GM21423 (cell line): ENCODE data around the gene ASAP2.
"Not testable (repeated sequence)": the region's sequence is repeated elsewhere in the genome, so short reads cannot be mapped to it uniquely, and the experiment has no call there.

Experiments used
- ATAC-seq: cut with Tn5 transposase; IDR thresholded peaks from one replicate; pipeline ENCODE4 v1.9.1; 2021; ENCODE audit warnings: mild to moderate bottlenecking, moderate library complexity; ENCODE audit not compliant: unreplicated experiment

ASAP2 gene

DNA sequence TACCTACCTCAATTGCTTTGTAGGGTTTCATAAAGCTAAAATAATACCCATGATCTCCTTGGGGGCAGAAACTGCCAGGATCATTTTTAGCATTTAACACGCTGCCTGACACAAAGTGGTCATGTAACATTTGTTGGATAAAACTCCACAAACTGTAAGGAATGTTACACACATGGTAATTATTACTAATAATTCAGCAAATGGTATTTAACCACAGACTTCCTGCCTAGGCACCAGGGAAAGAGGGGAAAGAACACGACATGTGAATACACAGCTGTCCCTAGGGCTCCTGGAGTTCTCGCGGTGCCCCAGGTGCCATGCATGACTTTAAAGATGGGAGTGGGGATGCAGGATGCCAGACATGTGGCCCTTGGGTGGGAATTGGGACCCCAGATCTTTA, 43.5 kb downstream of the ASAP2 start:
- ATAC-seq = no peak

DNA sequence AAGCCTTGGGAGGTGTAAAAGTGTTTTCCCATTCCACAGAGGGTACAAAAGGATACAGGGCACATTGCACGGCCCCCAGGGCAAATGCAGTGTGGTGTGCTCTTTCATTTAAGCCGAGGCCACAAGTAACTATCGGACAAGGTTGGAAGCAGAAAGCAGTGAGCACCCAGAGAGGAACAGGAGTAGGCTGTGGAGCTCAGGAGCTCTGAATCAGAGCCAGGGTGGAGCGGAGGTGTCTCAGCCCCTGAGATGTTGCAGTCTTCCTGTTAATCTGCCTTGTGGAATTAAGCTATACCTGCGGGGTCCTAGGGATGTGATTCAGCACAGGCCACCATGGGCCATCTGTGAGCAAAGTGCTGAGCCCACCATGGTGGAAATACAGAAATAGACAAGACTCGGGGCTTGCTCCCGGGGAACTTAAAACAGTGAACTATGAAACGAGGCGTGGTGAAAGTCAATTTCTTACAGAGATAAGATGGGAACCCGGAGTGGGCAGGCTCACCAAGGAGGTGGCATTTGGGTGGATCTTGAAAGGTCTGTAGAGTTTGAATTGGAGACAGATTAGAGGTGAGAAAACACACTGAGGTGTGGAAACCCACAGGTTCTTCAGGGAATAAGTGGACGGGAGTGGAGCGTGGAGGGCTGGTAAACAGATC, 44.0 kb downstream of the ASAP2 start:
- ATAC-seq = no peak

DNA sequence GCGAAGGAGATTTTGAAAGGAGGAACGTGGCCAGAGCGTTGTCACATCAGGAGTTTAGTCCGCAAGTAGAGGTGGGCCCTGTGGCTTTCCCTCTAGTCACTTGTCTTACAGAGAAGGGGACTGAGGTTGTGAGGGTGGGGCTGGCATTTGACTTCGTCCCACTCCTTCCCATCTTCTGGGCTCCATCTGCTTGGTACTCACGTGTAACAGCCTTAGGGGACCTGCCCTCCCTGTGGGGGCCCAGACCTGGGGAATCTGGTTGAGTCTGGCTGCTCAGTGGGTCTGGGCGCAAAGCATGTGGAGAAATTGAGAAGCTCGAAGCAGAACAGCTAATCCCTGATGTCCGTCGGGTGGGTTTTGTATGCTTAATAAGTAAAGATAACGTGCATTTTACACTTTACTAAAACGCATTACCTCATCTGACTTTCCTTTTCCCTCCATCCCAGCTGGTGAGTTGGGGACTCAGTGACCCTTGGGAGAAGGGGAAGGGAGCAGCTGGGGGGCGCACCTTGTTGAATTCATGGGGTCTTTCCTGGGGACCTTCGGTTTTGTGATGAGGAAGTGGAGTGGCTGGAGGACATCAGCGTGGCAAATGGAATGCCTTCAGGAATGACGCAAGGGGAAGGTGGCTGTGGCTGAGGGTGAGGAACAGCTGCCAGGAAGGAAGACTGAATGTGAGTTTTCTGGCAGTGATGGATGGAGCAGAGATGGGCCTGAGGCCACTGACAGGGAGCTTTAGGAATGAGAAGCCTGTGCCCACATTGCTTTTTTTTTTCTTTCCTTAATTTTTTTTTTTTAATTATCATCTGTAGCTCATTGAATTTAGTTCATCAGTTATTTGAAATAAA, 44.8 kb downstream of the ASAP2 start:
- no peak for ATAC-seq

DNA sequence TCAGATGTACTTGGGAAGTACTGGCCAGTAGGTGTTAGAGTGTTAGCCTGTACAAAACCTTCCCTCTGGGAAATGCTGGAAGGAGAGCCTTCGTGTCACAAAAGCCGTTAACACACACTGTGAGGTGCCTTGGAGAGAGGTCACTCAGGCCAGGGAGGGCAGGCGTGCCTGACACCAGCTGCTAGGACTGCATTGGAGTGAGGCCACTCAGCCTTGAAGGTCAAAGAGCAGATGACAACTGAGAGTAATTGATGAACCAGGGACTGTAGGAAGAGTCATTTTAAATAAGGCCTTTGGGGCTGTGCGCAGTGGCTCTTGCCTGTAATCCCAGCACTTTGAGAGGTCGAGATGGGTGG, 45.4 kb downstream of the ASAP2 start:
- ATAC-seq = no peak

DNA sequence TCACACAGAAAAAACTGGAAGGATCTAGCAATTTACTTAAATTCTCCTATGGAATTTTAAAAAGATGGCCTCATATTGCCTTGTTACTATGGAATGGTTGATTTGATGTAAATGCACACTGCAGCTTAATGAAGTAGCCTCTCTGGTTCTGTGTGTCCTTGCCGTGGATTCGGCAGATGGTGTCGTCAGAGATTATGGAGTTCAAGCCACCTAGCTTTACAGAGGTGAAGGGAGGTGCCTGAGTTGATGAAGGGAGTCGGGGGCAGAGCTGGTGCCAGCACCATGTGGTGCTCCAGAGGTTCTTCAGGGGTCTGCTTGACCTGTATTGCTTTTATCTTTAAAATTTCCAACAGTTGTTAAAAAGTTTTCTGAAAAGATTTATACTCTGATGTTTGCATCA, 48.8 kb downstream of the ASAP2 start:
- no peak for ATAC-seq

DNA sequence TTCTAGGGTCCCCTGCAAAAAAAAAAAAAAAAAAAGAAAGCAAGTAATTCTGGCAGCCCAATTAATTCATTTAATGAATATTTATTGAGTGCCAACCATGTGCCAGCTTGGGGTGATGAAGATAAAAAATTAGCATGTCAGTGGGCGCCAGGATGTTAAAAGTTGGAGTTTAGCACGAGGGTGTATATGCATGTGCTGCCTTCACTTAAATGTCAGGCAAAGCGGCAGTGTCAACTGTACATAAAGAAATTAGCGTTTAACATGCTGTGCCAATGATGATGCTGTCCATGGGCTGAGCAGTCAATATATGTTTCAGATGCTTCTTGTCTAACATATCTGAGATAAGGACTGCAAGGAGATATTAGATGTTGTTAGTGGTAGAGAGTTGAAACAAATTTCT, 49.5 kb downstream of the ASAP2 start:
- no peak for ATAC-seq

DNA sequence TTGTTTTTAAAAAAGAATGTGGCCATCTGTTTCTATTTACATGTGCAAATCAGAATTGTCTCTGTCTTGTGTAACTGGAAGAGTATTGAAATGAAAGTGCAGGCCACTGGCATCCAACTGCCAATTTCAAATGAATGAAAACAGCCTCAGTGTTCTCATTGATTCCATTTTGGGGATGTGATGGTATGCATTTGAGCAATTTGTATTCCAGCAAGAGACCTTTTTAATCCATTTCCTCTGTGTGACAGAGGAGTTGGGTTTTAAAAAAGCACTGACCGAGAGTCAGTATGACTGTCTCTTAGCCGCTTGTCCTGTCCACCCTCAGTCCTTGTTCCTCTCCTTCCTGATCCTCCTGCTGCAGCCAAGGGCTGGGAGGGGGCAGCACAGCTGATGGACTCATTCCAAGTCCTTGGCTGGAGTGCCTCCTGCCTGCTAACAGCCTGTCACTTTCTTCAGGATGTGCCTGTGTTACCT, 50.0 kb downstream of the ASAP2 start:
- ATAC-seq = no peak

DNA sequence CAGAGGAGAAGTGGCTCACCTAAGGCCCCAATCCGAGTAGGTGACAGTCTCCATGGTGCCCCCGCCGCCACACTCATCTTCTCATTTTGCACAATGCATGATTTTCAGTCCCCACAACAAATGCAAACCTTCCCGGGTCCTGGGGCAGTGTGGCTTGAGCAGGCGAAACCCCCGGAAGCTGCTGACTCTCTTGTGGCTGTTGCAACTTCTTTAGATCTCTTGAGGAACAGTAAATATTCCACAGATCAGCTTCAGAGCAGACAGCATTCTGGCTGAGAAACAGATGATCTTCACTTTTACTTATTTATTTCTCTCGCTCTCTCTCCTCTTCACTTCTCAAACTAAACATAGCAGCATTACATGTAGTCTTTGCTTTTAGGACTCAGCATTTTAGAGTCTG, 51.9 kb downstream of the ASAP2 start:
- ATAC-seq = no peak

DNA sequence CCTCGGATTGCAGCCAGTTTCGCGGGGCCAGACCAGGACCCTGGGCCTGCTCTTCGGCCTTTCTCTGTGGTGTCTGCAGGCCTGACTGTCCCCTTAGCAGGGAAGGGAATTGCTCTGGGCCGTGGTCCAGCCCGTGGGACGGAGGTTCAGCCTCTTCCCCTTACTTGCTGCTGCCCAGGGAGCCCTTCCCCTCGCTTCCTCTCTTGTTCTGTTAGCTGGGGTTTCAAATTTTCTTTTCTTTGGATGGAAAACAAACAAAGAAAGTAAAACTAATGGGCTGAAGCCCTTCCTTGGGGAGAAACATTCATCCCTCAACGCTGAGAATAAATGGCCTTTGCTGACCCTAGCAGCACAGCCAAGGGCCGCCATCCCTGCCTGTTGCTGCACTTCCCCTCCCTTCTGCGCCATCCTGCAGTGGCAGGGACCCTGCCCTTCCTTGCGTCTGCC, 52.4 kb downstream of the ASAP2 start:
- ATAC-seq = no peak

DNA sequence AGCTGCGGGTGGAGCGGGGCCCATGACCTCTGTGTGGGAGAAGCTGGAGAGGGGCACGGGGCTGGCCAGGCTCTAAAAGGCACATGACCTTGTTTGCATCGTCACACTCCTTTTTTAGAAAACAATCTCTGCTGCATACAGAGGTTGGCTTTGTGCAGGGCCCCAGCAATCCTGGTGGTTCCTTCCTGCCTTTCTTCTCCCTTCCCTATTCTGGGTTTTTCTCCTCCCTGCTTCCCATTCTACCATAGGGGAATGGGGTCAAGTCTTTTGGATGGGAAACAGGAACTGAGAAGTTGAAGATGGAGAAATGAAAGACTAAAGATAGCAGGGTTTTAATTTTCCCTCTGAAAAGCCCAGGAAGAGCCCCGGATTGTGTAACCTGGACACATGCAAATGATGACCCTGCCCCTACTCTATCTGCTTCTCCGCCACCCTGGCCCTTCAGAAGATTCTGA, 53.9 kb downstream of the ASAP2 start:
- no peak for ATAC-seq

DNA sequence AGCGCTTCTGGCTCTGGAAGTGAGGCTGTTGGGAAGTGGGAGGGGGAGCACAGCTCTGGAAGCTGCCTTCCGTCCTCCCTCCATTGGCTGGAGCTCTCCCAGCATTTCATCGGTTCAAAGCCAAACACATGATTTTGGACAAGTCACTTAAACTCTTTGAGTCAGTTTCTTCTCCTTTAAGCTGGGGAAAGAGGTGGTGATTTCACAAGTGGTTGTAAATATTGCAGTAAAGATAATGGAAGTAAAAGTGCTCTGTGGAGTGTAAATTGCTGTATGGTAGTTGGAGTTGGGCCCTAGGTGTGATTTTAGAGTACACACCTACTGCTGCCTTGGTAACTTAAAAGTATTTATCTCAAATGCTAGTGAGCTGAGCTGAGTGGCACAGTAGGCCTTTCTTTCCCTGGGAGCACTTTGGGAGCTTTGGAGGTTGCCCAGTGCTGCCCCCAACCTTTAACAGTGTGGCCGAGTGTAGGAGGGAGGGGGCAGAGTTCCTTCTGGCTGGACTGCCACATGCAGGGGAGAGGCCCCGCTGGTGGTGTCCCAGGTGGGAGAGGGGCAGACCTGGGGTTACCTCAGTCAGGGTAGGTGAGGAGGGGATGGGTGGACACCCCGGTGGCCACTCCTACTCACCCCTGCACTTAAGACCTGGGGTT, 54.7 kb downstream of the ASAP2 start:
- ATAC-seq = no peak

DNA sequence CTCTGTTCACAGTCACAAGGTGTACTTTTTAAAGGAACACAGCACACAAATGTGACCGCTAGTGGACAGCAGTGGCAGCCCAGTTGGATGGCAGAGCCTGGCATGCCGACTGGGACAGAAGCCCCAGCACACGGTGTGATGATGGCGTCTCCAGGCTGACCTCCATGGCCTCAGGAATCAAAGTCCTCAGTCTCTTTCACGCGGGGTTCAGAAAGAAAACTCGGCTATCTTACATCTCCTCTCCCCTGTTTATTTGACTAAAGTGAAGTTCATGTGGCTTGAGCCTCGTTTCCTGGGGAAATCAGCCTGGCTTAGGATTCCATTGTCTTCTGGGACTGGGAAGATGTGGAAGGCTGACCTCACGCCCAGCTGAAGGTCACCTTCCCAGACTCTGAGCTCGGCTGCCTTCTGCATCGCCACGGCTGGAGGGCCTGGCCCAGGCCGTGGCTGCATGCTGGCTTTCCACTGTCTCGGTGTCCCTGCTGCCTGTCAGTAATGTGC, 56.1 kb downstream of the ASAP2 start:
- no peak for ATAC-seq

DNA sequence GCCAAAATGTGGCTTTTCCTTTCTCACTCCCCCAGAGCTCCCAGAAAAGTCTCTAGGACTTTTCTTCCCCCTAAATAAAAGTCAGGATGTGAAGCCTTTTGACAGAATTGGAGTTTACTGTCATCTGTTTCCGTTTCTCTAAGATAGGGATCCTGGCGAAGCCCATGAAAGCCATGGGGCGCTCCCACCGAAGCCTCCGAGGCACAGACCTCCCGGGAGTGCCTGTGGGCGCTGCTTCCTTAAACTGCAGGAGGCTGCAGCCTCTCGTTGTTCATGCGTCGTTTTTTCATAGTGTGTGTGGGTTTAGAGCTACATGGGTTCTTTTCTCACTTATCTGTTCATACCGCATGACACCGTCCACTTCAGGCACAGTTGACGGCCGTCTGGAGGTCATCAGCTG, 56.8 kb downstream of the ASAP2 start:
- ATAC-seq = no peak

DNA sequence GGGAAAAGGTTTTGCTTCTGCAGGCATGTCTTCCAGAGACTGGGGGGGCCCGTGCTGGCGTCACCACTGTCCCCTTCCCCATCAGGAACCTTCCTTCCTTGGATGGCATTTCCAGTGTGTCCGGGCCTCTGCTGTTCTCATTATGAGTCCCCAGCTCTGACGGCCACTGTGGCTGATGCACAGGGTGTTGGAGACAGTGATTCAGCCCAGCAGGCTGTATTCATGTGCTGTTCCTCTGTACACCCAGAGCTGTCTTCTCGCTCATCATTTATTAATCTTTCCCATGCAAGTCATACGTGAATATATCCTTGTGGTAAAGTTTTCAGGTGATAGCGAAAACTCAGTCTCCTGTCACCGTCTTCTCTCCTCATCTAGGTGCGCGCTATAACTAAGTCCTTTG, 57.7 kb downstream of the ASAP2 start:
- ATAC-seq = no peak

DNA sequence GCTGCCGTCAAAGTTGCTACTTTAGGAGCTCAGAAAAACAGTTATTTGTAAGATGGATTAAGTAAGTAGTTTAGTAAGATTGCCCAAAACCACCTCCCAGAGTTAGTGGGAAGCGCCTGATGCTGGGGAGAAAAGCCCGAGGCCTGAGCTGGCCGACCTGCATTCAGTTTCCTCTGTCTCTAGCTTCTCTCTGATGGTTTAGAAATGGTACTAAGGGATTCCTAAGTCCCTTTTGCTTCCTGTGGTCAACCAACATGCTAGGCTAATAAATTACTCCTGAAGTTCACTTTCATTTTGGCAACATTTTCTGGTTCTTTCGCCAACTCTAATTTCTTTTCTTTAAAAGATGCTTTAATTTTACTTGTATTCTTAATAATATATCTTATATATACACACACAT, 60.1 kb downstream of the ASAP2 start:
- no peak for ATAC-seq

DNA sequence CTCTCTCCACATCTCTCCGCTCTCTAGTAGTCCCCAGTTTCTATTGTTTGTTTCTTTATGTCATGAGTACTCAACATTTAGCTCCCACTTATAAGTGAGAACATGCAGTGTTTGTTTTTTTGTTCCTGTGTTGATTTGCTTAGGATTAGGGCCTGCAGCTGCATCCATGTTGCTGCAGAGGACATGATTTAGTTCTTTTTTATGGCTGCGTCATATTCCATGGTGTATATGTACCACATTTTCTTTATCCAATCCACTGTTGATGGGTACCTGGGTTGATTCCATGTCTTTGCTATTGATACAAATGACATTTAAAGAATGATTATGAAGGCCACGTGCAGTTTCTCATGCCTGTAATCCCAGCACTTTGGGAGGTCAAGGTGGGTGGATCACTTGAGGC, 60.7 kb downstream of the ASAP2 start:
- not testable (repeated sequence) for ATAC-seq

DNA sequence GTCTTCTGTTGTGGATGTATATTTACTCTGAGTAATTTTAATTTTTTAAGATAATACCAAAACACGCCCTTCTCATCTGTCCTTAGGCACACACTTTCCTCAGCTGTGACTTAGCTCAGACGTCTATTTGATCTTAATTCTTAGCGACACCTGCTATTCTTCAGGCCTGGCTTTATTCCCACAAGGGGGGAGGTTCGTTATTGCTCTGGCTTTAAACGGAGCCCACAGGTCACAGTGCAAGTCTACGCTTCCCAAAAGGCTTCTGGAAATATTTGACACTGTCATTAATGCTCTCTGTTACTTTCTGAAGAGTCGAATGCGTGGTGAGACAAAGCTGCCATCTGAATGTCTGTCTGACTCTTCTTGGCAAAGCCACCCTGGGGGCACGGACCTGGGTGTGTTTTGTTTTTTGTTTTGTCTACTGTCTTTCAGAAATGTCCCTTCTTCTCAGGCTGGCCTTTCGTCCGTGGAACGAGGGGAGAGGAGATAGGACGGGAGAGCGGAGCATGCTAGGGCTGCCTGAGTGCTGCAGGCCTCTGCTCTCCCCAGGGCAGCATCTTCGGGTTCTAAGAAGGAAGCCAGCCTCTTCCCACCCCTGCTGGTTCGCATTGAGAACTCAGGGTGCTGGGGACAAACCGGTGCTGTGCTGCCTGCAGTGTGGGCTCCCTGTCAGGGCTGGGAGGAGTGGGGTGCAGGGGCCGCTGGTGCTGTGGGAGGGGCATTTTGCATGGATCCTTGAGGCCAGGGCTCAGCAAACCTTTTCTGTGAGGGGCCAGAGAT, 61.9 kb downstream of the ASAP2 start:
- ATAC-seq = no peak

DNA sequence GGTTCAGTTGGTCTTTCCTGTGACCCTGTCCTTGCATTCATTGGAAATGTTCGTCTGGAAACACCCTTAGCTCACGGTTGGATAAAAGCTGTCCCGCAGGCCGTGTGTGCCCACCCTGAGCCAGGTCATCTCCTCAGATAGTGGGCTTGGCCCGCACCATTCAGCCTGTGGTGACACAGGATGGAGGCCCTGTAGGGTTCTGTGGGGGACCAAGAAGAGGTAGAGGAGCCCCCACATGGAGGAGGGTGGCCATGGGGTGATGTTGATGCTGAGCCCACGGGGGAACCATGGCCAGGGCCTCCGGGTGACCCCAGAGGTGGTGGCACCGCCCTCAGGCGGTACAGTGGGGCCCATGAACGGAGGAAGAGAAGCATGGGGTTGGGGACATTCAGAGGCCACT, 62.7 kb downstream of the ASAP2 start:
- no peak for ATAC-seq

DNA sequence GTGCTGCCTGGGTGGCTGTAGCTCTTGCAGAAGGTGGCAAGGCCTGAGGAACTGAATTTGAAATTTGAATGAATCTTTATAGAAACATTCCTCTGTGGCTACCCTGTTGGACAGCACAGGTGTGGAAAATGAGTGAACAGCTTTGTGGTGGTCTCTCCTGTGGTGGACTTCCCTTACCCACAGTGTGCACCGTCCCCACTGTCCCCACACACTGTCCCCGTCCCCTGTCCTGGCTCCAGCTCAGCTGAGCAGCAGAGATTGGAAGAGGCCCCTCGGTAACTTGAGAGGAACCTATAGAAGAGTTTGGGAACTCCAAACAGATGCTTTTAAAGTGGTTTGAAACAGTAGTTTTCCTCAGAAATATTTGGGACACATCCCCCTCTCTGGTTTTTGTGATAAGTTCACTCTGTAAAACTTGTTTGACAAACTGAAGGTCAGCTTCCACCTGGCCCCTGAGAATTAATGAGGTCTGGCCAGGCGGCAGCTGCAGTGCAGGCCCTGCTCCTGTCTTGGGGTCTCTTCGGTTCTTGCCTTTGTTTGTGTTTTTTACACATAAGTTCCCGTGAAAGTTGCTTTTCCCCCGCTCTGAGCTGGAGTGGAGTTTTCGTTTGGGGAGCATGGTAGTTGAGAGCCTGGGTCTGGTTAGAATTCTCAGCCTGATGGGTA, 63.2 kb downstream of the ASAP2 start:
- ATAC-seq = no peak

DNA sequence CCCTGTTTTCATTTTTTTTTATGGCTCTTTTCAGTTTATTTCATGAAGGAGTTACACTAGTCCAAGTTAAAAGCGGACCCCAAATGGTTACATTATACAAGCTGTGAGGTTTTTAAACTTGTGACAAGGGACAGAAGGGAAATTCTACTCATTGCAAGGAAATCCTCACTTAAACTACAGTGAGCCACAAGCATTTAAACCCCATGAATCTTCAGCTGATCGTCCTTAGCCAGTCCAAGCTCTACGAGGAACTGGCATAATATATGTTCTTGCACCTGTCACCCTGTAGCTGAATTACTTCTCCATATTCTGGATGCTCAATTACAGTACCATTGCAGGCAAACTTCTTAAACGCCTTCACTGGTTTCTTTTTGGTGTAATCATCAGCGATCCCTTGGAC, 64.5 kb downstream of the ASAP2 start:
- ATAC-seq = no peak
